HL-60 (cell line): ENCODE results near the gene LAYN.

ENCODE experiments used
- DNase-seq, 2 experiments: peaks; one replicate each; pipeline ENCODE4 v3.0.0-alpha.2; 2010 to 2020; ENCODE audit warnings: low read depth in 1 of 2, low spot score in 1 of 2
- H3K27ac ChIP-seq: fragments of 250-450 bp; sonication (Bioruptor Pico); replicated peaks from 2 replicates; pipeline ENCODE4 v1.5.1; 2020; ENCODE audit warnings: mild to moderate bottlenecking, moderate library complexity
- H3K27me3 ChIP-seq: fragments of 250-450 bp; sonication (Bioruptor Pico); 2 replicates; pipeline ENCODE4 v1.5.1; 2021; ENCODE audit warnings: mild to moderate bottlenecking, moderate library complexity; ENCODE audit not compliant: insufficient read depth, poor library complexity, severe bottlenecking
- H3K4me3 ChIP-seq: replicated peaks from 2 replicates; pipeline ENCODE4 v1.5.1; 2011; ENCODE audit warnings: mild to moderate bottlenecking, control low read depth, low read length; ENCODE audit not compliant: insufficient read depth
- GABPA ChIP-seq: IDR thresholded peaks from 2 replicates; pipeline ENCODE4 v1.6.1; 2012; ENCODE audit warnings: low read depth
- POLR2AphosphoS5 ChIP-seq: IDR thresholded peaks from 2 replicates; pipeline ENCODE4 v1.6.1; 2012; ENCODE audit warnings: low read depth
- SPI1 ChIP-seq: IDR thresholded peaks from 2 replicates; pipeline ENCODE4 v1.6.1; 2012; ENCODE audit warnings: low read depth, mild to moderate bottlenecking, borderline replicate concordance
- TF ChIP-seq, protein P1 (sequence below): IDR thresholded peaks from one replicate; pipeline ENCODE4 v1.5.1; 2011; ENCODE audit warnings: low read length, control low read depth, inconsistent platforms; ENCODE audit not compliant: insufficient read depth
- TF ChIP-seq, protein P2 (sequence below): IDR thresholded peaks from 2 replicates; pipeline ENCODE4 v1.6.1; 2012; ENCODE audit warnings: low read depth; ENCODE audit not compliant: insufficient replicate concordance

Gene LAYN

DNA sequence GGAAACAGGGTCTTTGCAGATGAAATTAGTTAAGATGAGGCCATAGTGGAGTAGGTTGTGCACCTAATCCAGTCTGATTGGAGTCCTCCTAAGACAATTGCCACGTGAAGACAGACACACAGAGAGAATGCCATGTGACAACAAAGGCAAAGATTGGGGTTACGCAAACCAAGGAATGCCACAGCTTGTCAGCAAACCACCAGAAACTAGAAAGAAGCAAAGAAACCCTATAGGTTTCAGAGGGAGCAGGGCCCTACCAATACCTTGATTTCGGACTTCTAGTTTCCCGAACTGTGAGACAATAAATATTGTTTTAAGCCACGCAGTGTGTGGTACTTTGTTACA, 8.2 kb upstream of the LAYN start:
- H3K4me3 ChIP-seq, result no peak overlapping the region
- no peak overlapping the region for H3K27ac ChIP-seq
- peaks cover 11% of the 10 kb centered on the region for H3K27me3 ChIP-seq
- TF ChIP-seq POLR2AphosphoS5, result no peak
- no peak for DNase-seq

- TF ChIP-seq POLR2AphosphoS5 (no peak), GABPA (no peak), SPI1 (no peak)
- TF ChIP-seq, protein P1, sequence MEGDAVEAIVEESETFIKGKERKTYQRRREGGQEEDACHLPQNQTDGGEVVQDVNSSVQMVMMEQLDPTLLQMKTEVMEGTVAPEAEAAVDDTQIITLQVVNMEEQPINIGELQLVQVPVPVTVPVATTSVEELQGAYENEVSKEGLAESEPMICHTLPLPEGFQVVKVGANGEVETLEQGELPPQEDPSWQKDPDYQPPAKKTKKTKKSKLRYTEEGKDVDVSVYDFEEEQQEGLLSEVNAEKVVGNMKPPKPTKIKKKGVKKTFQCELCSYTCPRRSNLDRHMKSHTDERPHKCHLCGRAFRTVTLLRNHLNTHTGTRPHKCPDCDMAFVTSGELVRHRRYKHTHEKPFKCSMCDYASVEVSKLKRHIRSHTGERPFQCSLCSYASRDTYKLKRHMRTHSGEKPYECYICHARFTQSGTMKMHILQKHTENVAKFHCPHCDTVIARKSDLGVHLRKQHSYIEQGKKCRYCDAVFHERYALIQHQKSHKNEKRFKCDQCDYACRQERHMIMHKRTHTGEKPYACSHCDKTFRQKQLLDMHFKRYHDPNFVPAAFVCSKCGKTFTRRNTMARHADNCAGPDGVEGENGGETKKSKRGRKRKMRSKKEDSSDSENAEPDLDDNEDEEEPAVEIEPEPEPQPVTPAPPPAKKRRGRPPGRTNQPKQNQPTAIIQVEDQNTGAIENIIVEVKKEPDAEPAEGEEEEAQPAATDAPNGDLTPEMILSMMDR, result no peak
- TF ChIP-seq, protein P2, sequence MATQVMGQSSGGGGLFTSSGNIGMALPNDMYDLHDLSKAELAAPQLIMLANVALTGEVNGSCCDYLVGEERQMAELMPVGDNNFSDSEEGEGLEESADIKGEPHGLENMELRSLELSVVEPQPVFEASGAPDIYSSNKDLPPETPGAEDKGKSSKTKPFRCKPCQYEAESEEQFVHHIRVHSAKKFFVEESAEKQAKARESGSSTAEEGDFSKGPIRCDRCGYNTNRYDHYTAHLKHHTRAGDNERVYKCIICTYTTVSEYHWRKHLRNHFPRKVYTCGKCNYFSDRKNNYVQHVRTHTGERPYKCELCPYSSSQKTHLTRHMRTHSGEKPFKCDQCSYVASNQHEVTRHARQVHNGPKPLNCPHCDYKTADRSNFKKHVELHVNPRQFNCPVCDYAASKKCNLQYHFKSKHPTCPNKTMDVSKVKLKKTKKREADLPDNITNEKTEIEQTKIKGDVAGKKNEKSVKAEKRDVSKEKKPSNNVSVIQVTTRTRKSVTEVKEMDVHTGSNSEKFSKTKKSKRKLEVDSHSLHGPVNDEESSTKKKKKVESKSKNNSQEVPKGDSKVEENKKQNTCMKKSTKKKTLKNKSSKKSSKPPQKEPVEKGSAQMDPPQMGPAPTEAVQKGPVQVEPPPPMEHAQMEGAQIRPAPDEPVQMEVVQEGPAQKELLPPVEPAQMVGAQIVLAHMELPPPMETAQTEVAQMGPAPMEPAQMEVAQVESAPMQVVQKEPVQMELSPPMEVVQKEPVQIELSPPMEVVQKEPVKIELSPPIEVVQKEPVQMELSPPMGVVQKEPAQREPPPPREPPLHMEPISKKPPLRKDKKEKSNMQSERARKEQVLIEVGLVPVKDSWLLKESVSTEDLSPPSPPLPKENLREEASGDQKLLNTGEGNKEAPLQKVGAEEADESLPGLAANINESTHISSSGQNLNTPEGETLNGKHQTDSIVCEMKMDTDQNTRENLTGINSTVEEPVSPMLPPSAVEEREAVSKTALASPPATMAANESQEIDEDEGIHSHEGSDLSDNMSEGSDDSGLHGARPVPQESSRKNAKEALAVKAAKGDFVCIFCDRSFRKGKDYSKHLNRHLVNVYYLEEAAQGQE, result no peak
- Histone ChIP-seq H3K27me3 (peaks cover 31% of the 10 kb centered on the region), H3K4me3 (no peak overlapping the region), H3K27ac (no peak overlapping the region)
- no peak for DNase-seq
Measured at GRCh38 chr11:111535281-111535680, 5.2 kb upstream of the LAYN start.

GRCh38 chr11:111537336-111537860, 3.1 kb upstream of the LAYN start:
- TF ChIP-seq POLR2AphosphoS5 (no peak), SPI1 (no peak), GABPA (no peak)
- TF ChIP-seq, protein P1, result no peak
- TF ChIP-seq, protein P2, result no peak
- DNase-seq, result no peak
- H3K4me3 ChIP-seq, result no peak overlapping the region
- H3K27ac ChIP-seq, result no peak overlapping the region
- H3K27me3 ChIP-seq, result peaks cover 52% of the 10 kb centered on the region

GRCh38 chr11:111538407-111539114, 2.0 kb upstream of the LAYN start:
- H3K27ac ChIP-seq, result no peak overlapping the region
- H3K4me3 ChIP-seq, result no peak overlapping the region
- DNase-seq, result no peak
- peaks cover 59% of the 10 kb centered on the region for H3K27me3 ChIP-seq
- TF ChIP-seq, protein P1, result no peak
- TF ChIP-seq SPI1 (no peak), GABPA (no peak), POLR2AphosphoS5 (no peak)
- TF ChIP-seq, protein P2, result no peak
